Stimulated activated CD4-positive, alpha-beta T cell treated with anti-CD3 and anti-CD28 coated beads, TNF-alpha, amount 100 ng/mL, for 24 hours (primary cell): Measurements from ENCODE around the gene LSM4.
A peak's percentile ranks its signal among the peaks of the same experiment; 100 is the strongest.

Experiments used
- DNase-seq, 3 experiments: peaks; one replicate each; pipeline ENCODE4 v3.0.0-alpha.2; 2020; ENCODE audit warnings: low read depth in 3 of 3

The LSM4 gene

GRCh38 chr19:18292810-18293641 lies 29.9 kb downstream of the LSM4 start:
- peak in 1 of 3 experiments; percentile 72 for DNase-seq

GRCh38 chr19:18292462-18292809 lies 30.4 kb downstream of the LSM4 start:
- no peak for DNase-seq

GRCh38 chr19:18291590-18292461 lies 31.1 kb downstream of the LSM4 start:
- peak in 1 of 3 experiments; percentile 92 for DNase-seq

GRCh38 chr19:18291019-18291524 lies 31.8 kb downstream of the LSM4 start:
- no peak for DNase-seq

GRCh38 chr19:18290302-18291018 lies 32.4 kb downstream of the LSM4 start:
- peak; percentile 62 to 95 (median 73) for DNase-seq

- no peak for DNase-seq
These were observed 33.2 kb downstream of the LSM4 start for GRCh38 chr19:18289471-18290301.

- no peak for DNase-seq
These were observed 34.8 kb downstream of the LSM4 start for GRCh38 chr19:18287836-18288772.

- DNase-seq: no peak
These were observed 35.8 kb downstream of the LSM4 start for GRCh38 chr19:18286973-18287635.

GRCh38 chr19:18284712-18285360 lies 38.0 kb downstream of the LSM4 start:
- DNase-seq: peak in 1 of 3 experiments; percentile 57

GRCh38 chr19:18283338-18283737 lies 39.5 kb downstream of the LSM4 start:
- no peak for DNase-seq

GRCh38 chr19:18282788-18283141 lies 40.1 kb downstream of the LSM4 start:
- no peak for DNase-seq

- DNase-seq: no peak
These were observed 40.7 kb downstream of the LSM4 start for GRCh38 chr19:18282021-18282787.

- DNase-seq: peak; percentile 90 to 96 (median 96)
These were observed 41.5 kb downstream of the LSM4 start, which contains the start of gene JUND for GRCh38 chr19:18281082-18282020. Gene JUND (minus strand): TSS chr19:18281622. CDS start chr19:18281484, 138 bp downstream.

GRCh38 chr19:18280247-18281081 lies 42.4 kb downstream of the LSM4 start:
- peak in 2 of 3 experiments; percentile 60 to 70 for DNase-seq

GRCh38 chr19:18279516-18280246 lies 43.2 kb downstream of the LSM4 start:
- peak; percentile 82 to 89 (median 87) for DNase-seq
